K562 (cell line): Measurements from ENCODE around the gene CD300E.

Source experiments
- CEBPB ChIP-seq: fragments of 450-650 bp; IDR thresholded peaks from 2 replicates; pipeline ENCODE4 v1.6.1; 2016; ENCODE audit warnings: missing genetic modification characterization, missing compliant biosample characterization
- EZH2 ChIP-seq: IDR thresholded peaks from 2 replicates; pipeline ENCODE4 v1.6.1; 2012; ENCODE audit warnings: low read depth, mild to moderate bottlenecking, inconsistent platforms, low read length, borderline replicate concordance
- HDAC2 ChIP-seq: fragments of 450-650 bp; IDR thresholded peaks from 2 replicates; pipeline ENCODE4 v1.6.1; 2016; ENCODE audit warnings: mild to moderate bottlenecking
- MXI1 ChIP-seq: IDR thresholded peaks from 2 replicates; pipeline ENCODE4 v1.6.1; 2011; ENCODE audit warnings: low read depth, mild to moderate bottlenecking, improper control_type of control experiment, low read length
- NFRKB ChIP-seq: fragments of 450-650 bp; IDR thresholded peaks from 2 replicates; pipeline ENCODE4 v1.6.1; 2016; ENCODE audit warnings: low read depth
- POLR2A ChIP-seq: fragments of 450-650 bp; conservative IDR thresholded peaks from 2 replicates; pipeline ENCODE4 v1.6.1; 2016
- POLR3A ChIP-seq: IDR thresholded peaks from 2 replicates; pipeline ENCODE4 v1.6.1; 2011; ENCODE audit warnings: borderline replicate concordance, mild to moderate bottlenecking, moderate library complexity; ENCODE audit not compliant: insufficient read length, insufficient read depth; ENCODE audit errors: extremely low read depth
- ZFP30 ChIP-seq: fragments of 250-450 bp; sonication (Bioruptor Pico); IDR thresholded peaks from 2 replicates; pipeline ENCODE4 v1.8.0; 2022; ENCODE audit warnings: moderate library complexity, mild to moderate bottlenecking, inconsistent platforms, borderline replicate concordance
- ZFP36 ChIP-seq: fragments of 150-350 bp; IDR thresholded peaks from 2 replicates; pipeline ENCODE4 v1.6.1; 2018; ENCODE audit warnings: low read length, low read depth; ENCODE audit not compliant: partially characterized antibody
- ZFPM2 ChIP-seq: fragments of 250-450 bp; sonication (Bioruptor Pico); IDR thresholded peaks from 2 replicates; pipeline ENCODE4 v1.5.1; 2022; ENCODE audit warnings: mild to moderate bottlenecking
- TF ChIP-seq, protein P1 (sequence below): fragments of 450-650 bp; formaldehyde crosslinking; IDR thresholded peaks from 2 replicates; pipeline ENCODE4 v1.4.0; 2020; ENCODE audit warnings: mild to moderate bottlenecking
- TF ChIP-seq, protein P2 (sequence below): fragments of 250-450 bp; sonication (Bioruptor Pico); IDR thresholded peaks from 2 replicates; pipeline ENCODE4 v1.8.0; 2022; ENCODE audit warnings: moderate library complexity, mild to moderate bottlenecking, inconsistent platforms
- TF ChIP-seq, protein P3 (sequence below): sonication (generic); formaldehyde crosslinking; IDR thresholded peaks from 2 replicates; pipeline ENCODE4 v1.8.0; 2023; ENCODE audit warnings: mild to moderate bottlenecking, missing genetic modification reagents

DNA sequence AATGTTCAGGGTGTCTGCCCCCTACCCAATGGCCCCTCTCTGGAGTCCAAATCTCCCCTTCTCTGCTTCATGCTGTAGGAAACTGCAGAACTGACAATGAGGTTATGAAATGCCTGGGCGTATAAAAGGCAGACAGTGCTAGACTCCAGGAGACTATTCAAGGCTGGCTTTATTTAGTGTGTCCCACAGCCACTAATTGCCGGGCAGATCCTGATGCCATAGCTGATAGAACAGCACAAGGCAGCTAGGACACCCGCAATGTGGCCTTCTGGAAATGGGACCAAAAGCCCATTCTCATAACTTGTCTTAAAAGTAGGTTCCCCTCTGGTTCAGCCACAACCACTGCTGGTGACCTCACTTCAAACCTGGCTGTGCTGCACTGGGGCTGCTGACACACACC is 28.5 kb upstream of the CD300E start:
- TF ChIP-seq HDAC2 = no peak
- TF ChIP-seq, protein P1, sequence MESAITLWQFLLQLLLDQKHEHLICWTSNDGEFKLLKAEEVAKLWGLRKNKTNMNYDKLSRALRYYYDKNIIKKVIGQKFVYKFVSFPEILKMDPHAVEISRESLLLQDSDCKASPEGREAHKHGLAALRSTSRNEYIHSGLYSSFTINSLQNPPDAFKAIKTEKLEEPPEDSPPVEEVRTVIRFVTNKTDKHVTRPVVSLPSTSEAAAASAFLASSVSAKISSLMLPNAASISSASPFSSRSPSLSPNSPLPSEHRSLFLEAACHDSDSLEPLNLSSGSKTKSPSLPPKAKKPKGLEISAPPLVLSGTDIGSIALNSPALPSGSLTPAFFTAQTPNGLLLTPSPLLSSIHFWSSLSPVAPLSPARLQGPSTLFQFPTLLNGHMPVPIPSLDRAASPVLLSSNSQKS (CRISPR knock-in tag) = no peak
- TF ChIP-seq CEBPB (tag) = no peak
- TF ChIP-seq, protein P2, sequence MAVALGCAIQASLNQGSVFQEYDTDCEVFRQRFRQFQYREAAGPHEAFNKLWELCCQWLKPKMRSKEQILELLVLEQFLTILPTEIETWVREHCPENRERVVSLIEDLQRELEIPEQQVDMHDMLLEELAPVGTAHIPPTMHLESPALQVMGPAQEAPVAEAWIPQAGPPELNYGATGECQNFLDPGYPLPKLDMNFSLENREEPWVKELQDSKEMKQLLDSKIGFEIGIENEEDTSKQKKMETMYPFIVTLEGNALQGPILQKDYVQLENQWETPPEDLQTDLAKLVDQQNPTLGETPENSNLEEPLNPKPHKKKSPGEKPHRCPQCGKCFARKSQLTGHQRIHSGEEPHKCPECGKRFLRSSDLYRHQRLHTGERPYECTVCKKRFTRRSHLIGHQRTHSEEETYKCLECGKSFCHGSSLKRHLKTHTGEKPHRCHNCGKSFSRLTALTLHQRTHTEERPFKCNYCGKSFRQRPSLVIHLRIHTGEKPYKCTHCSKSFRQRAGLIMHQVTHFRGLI = no peak
- TF ChIP-seq ZFP30 (CRISPR knock-in tag) = no peak
- TF ChIP-seq NFRKB = no peak
- TF ChIP-seq POLR2A = no peak
- TF ChIP-seq POLR3A = no peak
- TF ChIP-seq ZFPM2 (CRISPR knock-in tag) = no peak
- TF ChIP-seq MXI1 = no peak
- no peak for TF ChIP-seq EZH2
- no peak for TF ChIP-seq ZFP36
- TF ChIP-seq, protein P3, sequence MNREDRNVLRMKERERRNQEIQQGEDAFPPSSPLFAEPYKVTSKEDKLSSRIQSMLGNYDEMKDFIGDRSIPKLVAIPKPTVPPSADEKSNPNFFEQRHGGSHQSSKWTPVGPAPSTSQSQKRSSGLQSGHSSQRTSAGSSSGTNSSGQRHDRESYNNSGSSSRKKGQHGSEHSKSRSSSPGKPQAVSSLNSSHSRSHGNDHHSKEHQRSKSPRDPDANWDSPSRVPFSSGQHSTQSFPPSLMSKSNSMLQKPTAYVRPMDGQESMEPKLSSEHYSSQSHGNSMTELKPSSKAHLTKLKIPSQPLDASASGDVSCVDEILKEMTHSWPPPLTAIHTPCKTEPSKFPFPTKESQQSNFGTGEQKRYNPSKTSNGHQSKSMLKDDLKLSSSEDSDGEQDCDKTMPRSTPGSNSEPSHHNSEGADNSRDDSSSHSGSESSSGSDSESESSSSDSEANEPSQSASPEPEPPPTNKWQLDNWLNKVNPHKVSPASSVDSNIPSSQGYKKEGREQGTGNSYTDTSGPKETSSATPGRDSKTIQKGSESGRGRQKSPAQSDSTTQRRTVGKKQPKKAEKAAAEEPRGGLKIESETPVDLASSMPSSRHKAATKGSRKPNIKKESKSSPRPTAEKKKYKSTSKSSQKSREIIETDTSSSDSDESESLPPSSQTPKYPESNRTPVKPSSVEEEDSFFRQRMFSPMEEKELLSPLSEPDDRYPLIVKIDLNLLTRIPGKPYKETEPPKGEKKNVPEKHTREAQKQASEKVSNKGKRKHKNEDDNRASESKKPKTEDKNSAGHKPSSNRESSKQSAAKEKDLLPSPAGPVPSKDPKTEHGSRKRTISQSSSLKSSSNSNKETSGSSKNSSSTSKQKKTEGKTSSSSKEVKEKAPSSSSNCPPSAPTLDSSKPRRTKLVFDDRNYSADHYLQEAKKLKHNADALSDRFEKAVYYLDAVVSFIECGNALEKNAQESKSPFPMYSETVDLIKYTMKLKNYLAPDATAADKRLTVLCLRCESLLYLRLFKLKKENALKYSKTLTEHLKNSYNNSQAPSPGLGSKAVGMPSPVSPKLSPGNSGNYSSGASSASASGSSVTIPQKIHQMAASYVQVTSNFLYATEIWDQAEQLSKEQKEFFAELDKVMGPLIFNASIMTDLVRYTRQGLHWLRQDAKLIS (CRISPR knock-in tag) = no peak
